AG20443 (cell line): ENCODE data around the gene TPPP2.
"Not testable (repeated sequence)": the region's sequence is repeated elsewhere in the genome, so short reads cannot be mapped to it uniquely, and the experiment has no call there.

ENCODE experiments used
- DNase-seq: peaks from one replicate; pipeline ENCODE4 v3.0.0; 2012; ENCODE audit warnings: low spot score, mixed read lengths

TPPP2 gene

GRCh38 chr14:21029917-21030316 lies at the start of gene TPPP2:
Gene TPPP2 (plus strand): TSS chr14:21030217. CDS start chr14:21030582, 365 bp downstream.
- no peak for DNase-seq

GRCh38 chr14:20980906-20981305 lies 49.1 kb upstream of the TPPP2 start:
- DNase-seq, result no peak

- no peak for DNase-seq
Measured at GRCh38 chr14:20982646-20983369, 47.2 kb upstream of the TPPP2 start.

GRCh38 chr14:20985650-20986049 lies 44.4 kb upstream of the TPPP2 start:
- DNase-seq, result not testable (repeated sequence)

- peak; percentile 91 for DNase-seq
Measured at GRCh38 chr14:20986811-20987210, 43.2 kb upstream of the TPPP2 start.

GRCh38 chr14:20988717-20989470 lies 41.1 kb upstream of the TPPP2 start:
- no peak for DNase-seq

- DNase-seq, result no peak
Measured at GRCh38 chr14:20989471-20989786, 40.6 kb upstream of the TPPP2 start.

GRCh38 chr14:20989787-20990600 lies 40.0 kb upstream of the TPPP2 start, which contains the start of gene METTL17:
Gene METTL17 (plus strand): TSS chr14:20989980. CDS start chr14:20990003, 23 bp downstream.
- peak; percentile 93 for DNase-seq

- no peak for DNase-seq
Measured at GRCh38 chr14:20996521-20996920, 33.5 kb upstream of the TPPP2 start.

GRCh38 chr14:20997115-20997514 lies 32.9 kb upstream of the TPPP2 start:
- DNase-seq, result no peak

- no peak for DNase-seq
Measured at GRCh38 chr14:20997564-20997963, 32.5 kb upstream of the TPPP2 start.

GRCh38 chr14:20998139-20998538 lies 31.9 kb upstream of the TPPP2 start:
- no peak for DNase-seq

- DNase-seq, result peak; percentile 89
Measured at GRCh38 chr14:20998674-20999366, 31.2 kb upstream of the TPPP2 start, which contains the start of gene SLC39A2. Gene SLC39A2 (plus strand): TSS chr14:20999293. CDS start chr14:20999447, 154 bp downstream.

- no peak for DNase-seq
Measured at GRCh38 chr14:20999591-20999990, 30.4 kb upstream of the TPPP2 start.

GRCh38 chr14:21001218-21001617 lies 28.8 kb upstream of the TPPP2 start:
- no peak for DNase-seq

- DNase-seq, result no peak
Measured at GRCh38 chr14:21003788-21004346, 26.1 kb upstream of the TPPP2 start.

GRCh38 chr14:21009721-21010120 lies 20.3 kb upstream of the TPPP2 start:
- not testable (repeated sequence) for DNase-seq

- DNase-seq, result no peak
Measured at GRCh38 chr14:21011136-21011535, 18.9 kb upstream of the TPPP2 start.

GRCh38 chr14:21014761-21015190 lies 15.2 kb upstream of the TPPP2 start:
- DNase-seq, result peak; percentile 78

- DNase-seq, result no peak
Measured at GRCh38 chr14:21015312-21015711, 14.7 kb upstream of the TPPP2 start.

- no peak for DNase-seq
Measured at GRCh38 chr14:21016413-21017190, 13.4 kb upstream of the TPPP2 start.
